Peyer's patch (tissue), 4 donors: ENCODE data around the gene ATP8B4.

Experiments
- POLR2A ChIP-seq, 2 donors: fragments of 450-650 bp; IDR thresholded peaks; one replicate each; pipeline ENCODE4 v1.5.1; 2017; ENCODE audit warnings: antibody characterized with exemption in 2 of 2, mild to moderate bottlenecking in 2 of 2, moderate library complexity in 2 of 2
- TF ChIP-seq, protein P1 (sequence below), 6 experiments: fragments of 450-650 bp in 4 of 6; fragments of 200-600 bp in 2 of 6; sonication (generic) in 1 of 6; IDR thresholded peaks; one replicate each; pipeline ENCODE4 v1.5.1; 2017 to 2019; ENCODE audit warnings: antibody characterized with exemption in 6 of 6, mild to moderate bottlenecking in 3 of 6, moderate library complexity in 1 of 6

DNA sequence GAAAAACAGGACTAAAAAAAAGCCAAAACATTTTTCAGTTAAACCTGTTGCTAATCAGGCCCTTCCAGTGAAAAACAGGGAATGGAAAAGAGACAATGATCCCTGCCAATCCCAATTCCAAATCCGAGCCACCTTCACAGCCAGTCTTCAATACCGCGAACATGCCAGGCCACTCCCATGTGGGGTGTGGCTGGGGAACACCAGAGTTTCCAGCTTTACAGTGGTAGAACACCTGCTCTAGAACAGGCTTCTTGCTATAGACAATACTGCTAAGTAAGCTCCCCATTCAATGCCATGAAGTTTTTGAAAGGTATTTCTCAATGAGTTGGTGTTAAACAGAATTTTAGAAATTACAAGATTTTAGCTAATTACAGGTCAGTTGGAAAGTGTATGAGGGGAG lies 228.3 kb downstream of the ATP8B4 start:
- TF ChIP-seq, protein P1, sequence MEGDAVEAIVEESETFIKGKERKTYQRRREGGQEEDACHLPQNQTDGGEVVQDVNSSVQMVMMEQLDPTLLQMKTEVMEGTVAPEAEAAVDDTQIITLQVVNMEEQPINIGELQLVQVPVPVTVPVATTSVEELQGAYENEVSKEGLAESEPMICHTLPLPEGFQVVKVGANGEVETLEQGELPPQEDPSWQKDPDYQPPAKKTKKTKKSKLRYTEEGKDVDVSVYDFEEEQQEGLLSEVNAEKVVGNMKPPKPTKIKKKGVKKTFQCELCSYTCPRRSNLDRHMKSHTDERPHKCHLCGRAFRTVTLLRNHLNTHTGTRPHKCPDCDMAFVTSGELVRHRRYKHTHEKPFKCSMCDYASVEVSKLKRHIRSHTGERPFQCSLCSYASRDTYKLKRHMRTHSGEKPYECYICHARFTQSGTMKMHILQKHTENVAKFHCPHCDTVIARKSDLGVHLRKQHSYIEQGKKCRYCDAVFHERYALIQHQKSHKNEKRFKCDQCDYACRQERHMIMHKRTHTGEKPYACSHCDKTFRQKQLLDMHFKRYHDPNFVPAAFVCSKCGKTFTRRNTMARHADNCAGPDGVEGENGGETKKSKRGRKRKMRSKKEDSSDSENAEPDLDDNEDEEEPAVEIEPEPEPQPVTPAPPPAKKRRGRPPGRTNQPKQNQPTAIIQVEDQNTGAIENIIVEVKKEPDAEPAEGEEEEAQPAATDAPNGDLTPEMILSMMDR (IDR thresholded peaks at IDR 0.05), result no peak
- TF ChIP-seq POLR2A (IDR thresholded peaks at IDR 0.05), result no peak
